22Rv1 (cell line): Measurements from ENCODE around the gene UBE2D3.

Source experiments
- H3K27ac ChIP-seq: fragments of 450-650 bp; 2 replicates; pipeline ENCODE4 v1.5.1; 2017
- CTCF ChIP-seq: fragments of 450-650 bp; IDR thresholded peaks from 2 replicates; pipeline ENCODE4 v1.5.1; 2017; ENCODE audit warnings: mild to moderate bottlenecking
- ZFX ChIP-seq: fragments of 450-650 bp; IDR thresholded peaks from 2 replicates; pipeline ENCODE4 v1.6.1; 2017; ENCODE audit warnings: antibody characterized with exemption, borderline replicate concordance

The UBE2D3 gene

GRCh38 chr4:102778720-102779119 is 48.6 kb downstream of the UBE2D3 start:
- no peak for TF ChIP-seq ZFX
- no peak for TF ChIP-seq CTCF
- H3K27ac ChIP-seq: no peak overlapping the region

GRCh38 chr4:102775805-102776204 is 51.5 kb downstream of the UBE2D3 start:
- no peak for TF ChIP-seq ZFX
- no peak for TF ChIP-seq CTCF
- no peak overlapping the region for H3K27ac ChIP-seq

GRCh38 chr4:102774254-102774653 is 53.1 kb downstream of the UBE2D3 start:
- TF ChIP-seq ZFX: no peak
- no peak for TF ChIP-seq CTCF
- no peak overlapping the region for H3K27ac ChIP-seq

- no peak for TF ChIP-seq ZFX
- TF ChIP-seq CTCF: no peak
Measured at GRCh38 chr4:102772738-102773340, 54.5 kb downstream of the UBE2D3 start.

DNA sequence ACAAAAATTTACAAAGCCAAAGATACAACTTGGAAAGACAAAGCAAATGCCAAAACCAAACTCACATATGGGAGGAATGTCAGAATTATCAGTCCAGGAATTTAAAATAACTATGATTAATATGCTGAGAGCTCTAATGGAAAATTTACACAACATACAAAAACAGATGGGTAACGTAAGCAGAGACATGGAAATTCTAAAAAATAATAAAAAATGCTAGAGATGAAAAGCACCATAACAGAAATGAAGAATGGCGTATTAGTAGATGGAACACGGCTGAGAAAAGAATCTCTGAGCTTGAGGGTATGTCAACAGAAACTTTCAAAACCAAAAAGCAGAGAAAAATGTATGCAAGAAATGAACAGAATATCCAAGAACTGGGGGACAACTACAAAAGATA is 62.5 kb downstream of the UBE2D3 start:
- no peak overlapping the region for H3K27ac ChIP-seq
- TF ChIP-seq ZFX: no peak
- no peak for TF ChIP-seq CTCF

More at GRCh38 chr4:102772738-102773340, 54.5 kb downstream of the UBE2D3 start:
- H3K27ac ChIP-seq: no peak overlapping the region

DNA sequence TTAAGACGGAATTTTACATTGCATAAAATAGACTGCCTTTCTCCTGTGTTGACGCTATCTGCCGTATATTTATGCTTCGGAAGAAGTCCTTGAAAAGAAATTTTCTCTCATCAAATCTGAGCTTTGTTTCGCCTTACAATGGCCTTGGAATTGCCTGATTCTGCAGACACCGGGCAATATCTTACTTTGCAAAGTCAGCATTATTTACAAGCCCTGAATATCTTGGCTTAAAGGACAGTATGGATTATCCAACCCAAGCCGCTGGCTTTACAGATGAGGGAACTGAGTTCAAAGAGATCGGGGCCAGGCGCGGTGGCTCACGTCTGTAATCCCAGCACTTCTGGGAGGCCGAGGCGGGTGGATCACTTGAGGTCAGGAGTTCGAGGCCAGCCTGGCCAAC is 65.4 kb downstream of the UBE2D3 start:
- no peak overlapping the region for H3K27ac ChIP-seq
- no peak for TF ChIP-seq ZFX
- TF ChIP-seq CTCF: no peak

GRCh38 chr4:102761296-102761701 is 66.1 kb downstream of the UBE2D3 start:
- peak overlapping the region; percentile 77 for H3K27ac ChIP-seq
- TF ChIP-seq CTCF (no peak), ZFX (no peak)
